GM21390 (cell line): ENCODE data around the gene TMEM170B.

Source experiments
- ATAC-seq: cut with Tn5 transposase; IDR thresholded peaks from one replicate; pipeline ENCODE4 v1.9.1; 2021; ENCODE audit not compliant: unreplicated experiment

Gene TMEM170B

GRCh38 chr6:11537229-11538051 lies at the start of gene TMEM170B:
Gene TMEM170B (plus strand): TSS chr6:11537749. CDS start chr6:11538278, 529 bp downstream.
- peak; percentile 95 for ATAC-seq

- no peak for ATAC-seq
These were observed 46.6 kb upstream of the TMEM170B start for GRCh38 chr6:11490996-11491395.

GRCh38 chr6:11491596-11492463 lies 45.7 kb upstream of the TMEM170B start:
- peak; percentile 24 for ATAC-seq

- peak; percentile 20 for ATAC-seq
These were observed 44.9 kb upstream of the TMEM170B start for GRCh38 chr6:11492464-11493290.

- no peak for ATAC-seq
These were observed 43.6 kb upstream of the TMEM170B start for GRCh38 chr6:11493974-11494373.

GRCh38 chr6:11494786-11495564 lies 42.6 kb upstream of the TMEM170B start:
- ATAC-seq, result no peak

- ATAC-seq, result no peak
These were observed 41.9 kb upstream of the TMEM170B start for GRCh38 chr6:11495565-11496145.

- peak; percentile 48 for ATAC-seq
These were observed 41.1 kb upstream of the TMEM170B start for GRCh38 chr6:11496152-11497060.

- no peak for ATAC-seq
These were observed 40.4 kb upstream of the TMEM170B start for GRCh38 chr6:11497107-11497506.

GRCh38 chr6:11497881-11498280 lies 39.7 kb upstream of the TMEM170B start:
- ATAC-seq, result no peak

- ATAC-seq, result no peak
These were observed 37.5 kb upstream of the TMEM170B start for GRCh38 chr6:11500008-11500407.

- ATAC-seq, result no peak
These were observed 28.1 kb upstream of the TMEM170B start for GRCh38 chr6:11509471-11509870.

- ATAC-seq, result peak; percentile 88
These were observed 22.9 kb upstream of the TMEM170B start for GRCh38 chr6:11514672-11515071.

- ATAC-seq, result no peak
These were observed 21.8 kb upstream of the TMEM170B start for GRCh38 chr6:11515763-11516162.

GRCh38 chr6:11522812-11523605 lies 14.5 kb upstream of the TMEM170B start:
- ATAC-seq, result no peak

- ATAC-seq, result no peak
These were observed 11.9 kb upstream of the TMEM170B start for GRCh38 chr6:11525468-11526155.

- ATAC-seq, result no peak
These were observed 11.4 kb upstream of the TMEM170B start for GRCh38 chr6:11526156-11526505.
